H1 (cell line): ENCODE results near the gene CACNA1A. TPM values are rescaled to one million over a fixed set of nuclear protein-coding genes. Genes with fewer than 3 reads are reported as not detected.

ENCODE experiments used
- CTCF ChIA-PET: fragments of 300-600 bp; sonication (Branson Sonifier 250); formaldehyde crosslinking; loops from one replicate; lab custom pipeline; 2021; ENCODE audit not compliant: partially characterized antibody; lab: Charles Lee
- POLR2A ChIA-PET: fragments of 300-600 bp; sonication (Branson Sonifier 250); formaldehyde crosslinking; loops from one replicate; lab custom pipeline; 2021; ENCODE audit warnings: inconsistent platforms; ENCODE audit not compliant: partially characterized antibody; lab: Charles Lee
- DNase-seq, 2 experiments: peaks; one replicate each; pipeline versions ENCODE4 v3.0.0 to v3.0.0-alpha.2; 2010 to 2022; ENCODE audit warnings: low spot score in 2 of 2, low read depth in 1 of 2, mixed read lengths in 1 of 2
- FAIRE-seq: peaks from 2 replicates; lab custom pipeline; 2011; peaks lifted over from hg19 to GRCh38; lab: Jason Lieb, UNC
- H2AFZ ChIP-seq: 2 replicates; pipeline ENCODE4 v1.8.1; 2012; ENCODE audit warnings: low read length, inconsistent platforms
- H2AK5ac ChIP-seq: 2 replicates; pipeline ENCODE4 v1.6.1; 2013; ENCODE audit warnings: low read depth, low read length
- H2BK120ac ChIP-seq: replicated peaks from 2 replicates; pipeline ENCODE3; 2013; ENCODE audit warnings: low read depth, low read length, inconsistent platforms
- H2BK12ac ChIP-seq: 2 replicates; pipeline ENCODE4 v1.6.1; 2013; ENCODE audit warnings: low read depth, low read length
- H2BK15ac ChIP-seq: 2 replicates; pipeline ENCODE4 v1.6.1; 2013; ENCODE audit warnings: low read length
- H2BK20ac ChIP-seq: 2 replicates; pipeline ENCODE4 v1.6.1; 2013; ENCODE audit warnings: low read length
- H2BK5ac ChIP-seq: 2 replicates; pipeline ENCODE4 v1.6.1; 2013; ENCODE audit warnings: low read depth, low read length
- H3K14ac ChIP-seq: 2 replicates; pipeline ENCODE4 v1.6.1; 2013; ENCODE audit warnings: inconsistent platforms; ENCODE audit not compliant: insufficient read length
- H3K18ac ChIP-seq: 2 replicates; pipeline ENCODE4 v1.6.1; 2013; ENCODE audit warnings: low read length; ENCODE audit errors: extremely low read depth
- H3K23ac ChIP-seq: 2 replicates; pipeline ENCODE4 v1.6.1; 2013; ENCODE audit warnings: inconsistent platforms; ENCODE audit not compliant: insufficient read length
- H3K23me2 ChIP-seq: 2 replicates; pipeline ENCODE4 v1.6.1; 2013; ENCODE audit warnings: low read depth, low read length
- H3K27ac ChIP-seq: 2 replicates; pipeline ENCODE4 v1.6.1; 2011; ENCODE audit warnings: low read depth, low read length, inconsistent platforms
- H3K27me3 ChIP-seq, 4 experiments: replicated peaks in 1 of 4; 1 replicate in 1 of 4; 2 replicates in 3 of 4; pipeline versions ENCODE4 v1.6.1 to v1.8.1; 2011 to 2013; ENCODE audit warnings: low read length in 3 of 4, mild to moderate bottlenecking in 3 of 4, inconsistent platforms in 2 of 4, mixed read lengths in 2 of 4, moderate library complexity in 1 of 4; ENCODE audit not compliant: control insufficient read depth in 3 of 4, insufficient read depth in 3 of 4; ENCODE audit errors: extremely low read depth in 1 of 4
- H3K36me3 ChIP-seq, 4 experiments: 2 replicates each; pipeline versions ENCODE4 v1.6.1 to v1.8.1; 2011 to 2013; ENCODE audit warnings: mild to moderate bottlenecking in 4 of 4, low read length in 3 of 4, moderate library complexity in 2 of 4, control low read depth in 1 of 4, inconsistent platforms in 1 of 4; ENCODE audit not compliant: insufficient read depth in 4 of 4, control insufficient read depth in 2 of 4
- H3K4ac ChIP-seq: replicated peaks from 2 replicates; pipeline ENCODE3; 2013; ENCODE audit warnings: low read length, low read depth, mixed read lengths, inconsistent platforms; ENCODE audit not compliant: insufficient read length
- H3K4me1 ChIP-seq, 4 experiments: replicated peaks in 1 of 4; 1 replicate in 1 of 4; 2 replicates in 3 of 4; pipeline versions ENCODE4 v1.6.1 to v1.8.1; 2011 to 2013; ENCODE audit warnings: low read length in 3 of 4, inconsistent platforms in 2 of 4, mixed read lengths in 1 of 4; ENCODE audit not compliant: insufficient read depth in 4 of 4, control insufficient read depth in 3 of 4
- H3K4me2 ChIP-seq, 2 experiments: 2 replicates each; pipeline versions ENCODE4 v1.6.1 to v1.8.1; 2011 to 2013; ENCODE audit warnings: low read depth in 2 of 2, low read length in 2 of 2, control low read depth in 1 of 2, inconsistent platforms in 1 of 2, mild to moderate bottlenecking in 1 of 2; ENCODE audit not compliant: insufficient read depth in 1 of 2
- H3K4me3 ChIP-seq, 4 experiments: fragments of 200-600, 300-600 bp in 1 of 4; sonication (generic), shearing (Covaris generic), sonication (Bioruptor Twin) in 1 of 4; 2 replicates each; pipeline versions ENCODE4 v1.5.1 to v1.8.1; 2011 to 2016; ENCODE audit warnings: low read length in 4 of 4, low read depth in 3 of 4, control low read depth in 2 of 4, inconsistent platforms in 2 of 4, mild to moderate bottlenecking in 2 of 4, mixed read lengths in 1 of 4, moderate library complexity in 1 of 4; ENCODE audit not compliant: insufficient read depth in 2 of 4; ENCODE audit errors: extremely low read depth in 1 of 4
- H3K56ac ChIP-seq: replicated peaks from 2 replicates; pipeline ENCODE3; 2013; ENCODE audit warnings: low read depth, mild to moderate bottlenecking, mixed read lengths, low read length, inconsistent platforms; ENCODE audit not compliant: insufficient read length
- H3K79me1 ChIP-seq: 2 replicates; pipeline ENCODE4 v1.6.1; 2013; ENCODE audit warnings: low read depth, low read length, control low read depth
- H3K79me2 ChIP-seq, 2 experiments: 2 replicates each; pipeline versions ENCODE4 v1.6.1 to v1.8.1; 2012 to 2013; ENCODE audit warnings: low read length in 2 of 2, mild to moderate bottlenecking in 2 of 2, inconsistent platforms in 1 of 2; ENCODE audit not compliant: insufficient read depth in 2 of 2, control insufficient read depth in 1 of 2
- H3K9ac ChIP-seq, 4 experiments: replicated peaks in 1 of 4; 1 replicate in 1 of 4; 2 replicates in 3 of 4; pipeline versions ENCODE4 v1.6.1 to v1.8.1; 2011 to 2013; ENCODE audit warnings: low read depth in 3 of 4, low read length in 3 of 4, control low read depth in 2 of 4, mild to moderate bottlenecking in 2 of 4, moderate library complexity in 2 of 4, inconsistent platforms in 1 of 4; ENCODE audit errors: extremely low read depth in 1 of 4
- H3K9me3 ChIP-seq, 2 experiments: 2 replicates each; pipeline versions ENCODE4 v1.6.1 to v1.8.1; 2012 to 2013; ENCODE audit warnings: mild to moderate bottlenecking in 2 of 2, moderate library complexity in 2 of 2, control low read depth in 1 of 2, inconsistent platforms in 1 of 2, low read depth in 1 of 2, low read length in 1 of 2, mixed read lengths in 1 of 2; ENCODE audit not compliant: insufficient read depth in 2 of 2
- H4K20me1 ChIP-seq, 2 experiments: replicated peaks in 1 of 2; 2 replicates each; pipeline versions ENCODE3 to v1.8.1; 2011 to 2013; ENCODE audit warnings: inconsistent platforms in 2 of 2, low read length in 2 of 2, mild to moderate bottlenecking in 1 of 2; ENCODE audit not compliant: insufficient read depth in 2 of 2, control insufficient read depth in 1 of 2
- H4K5ac ChIP-seq: 2 replicates; pipeline ENCODE4 v1.6.1; 2013; ENCODE audit warnings: low read length, low read depth, mixed read lengths, inconsistent platforms; ENCODE audit not compliant: insufficient read length
- H4K8ac ChIP-seq: 2 replicates; pipeline ENCODE4 v1.8.0; 2013; ENCODE audit warnings: mild to moderate bottlenecking, moderate library complexity, low read length, inconsistent platforms; ENCODE audit not compliant: insufficient read depth; ENCODE audit errors: extremely low read depth
- H4K91ac ChIP-seq: replicated peaks from 2 replicates; pipeline ENCODE3; 2013; ENCODE audit warnings: low read length, mixed read lengths, inconsistent platforms; ENCODE audit not compliant: insufficient read length
- RFX5 ChIP-seq: IDR thresholded peaks from 2 replicates; pipeline ENCODE4 v1.6.1; 2011; ENCODE audit warnings: low read depth, low read length, improper control_type of control experiment, borderline replicate concordance
- YY1 ChIP-seq: IDR thresholded peaks from 2 replicates; pipeline ENCODE4 v1.6.1; 2011; ENCODE audit warnings: low read depth, mild to moderate bottlenecking, low read length
- WGBS, 2 experiments: shearing (Covaris generic) in 1 of 2; methylation state at CpG; one replicate each; pipeline versions ENCODE4 v1.1.6 to v1.1.7; 2013 to 2015; ENCODE audit warnings: low lambda C conversion rate in 2 of 2, mixed read lengths in 2 of 2, inconsistent platforms in 1 of 2, low coverage in 1 of 2, missing lambda C conversion rate in 1 of 2; ENCODE audit not compliant: insufficient replicate concordance in 2 of 2, insufficient coverage in 1 of 2, insufficient read length in 1 of 2; ENCODE audit errors: extremely low coverage in 1 of 2, missing lambda C conversion rate in 1 of 2; 5-methylcytosine and 5-hydroxymethylcytosine counted together
- polyA plus RNA-seq, 7 experiments: library from polyadenylated mRNA; depleted of rRNA in 3 of 7; stranded (reverse) in 5 of 7; unstranded in 2 of 7; fragments of >200 nt in 5 of 7; fragments of 200-250 nt in 2 of 7; gene quantifications; 1 replicate in 5 of 7; 2 replicates in 1 of 7; 4 replicates in 1 of 7; pipeline versions ENCODE4 v1.2.1 to v1.2.3, GENCODE V29; 2011 to 2013; ENCODE audit warnings: missing spikeins in 2 of 7, mixed read lengths in 2 of 7
- total RNA-seq: library from RNA; stranded (reverse); fragmentation: NEBNext Ultra II Directional; extraction: Animal tissue kit (Norgen Biotek cat#: 25700); gene quantifications from 2 replicates; pipeline ENCODE4 v1.2.1, GENCODE V29; 2021

The CACNA1A gene
- total and polyA plus RNA-seq, 2 of the 8 experiments (the other 6 are each of a cell fraction or from before 2014, with no cell fraction given): 10.7 to 25.3 TPM

DNA sequence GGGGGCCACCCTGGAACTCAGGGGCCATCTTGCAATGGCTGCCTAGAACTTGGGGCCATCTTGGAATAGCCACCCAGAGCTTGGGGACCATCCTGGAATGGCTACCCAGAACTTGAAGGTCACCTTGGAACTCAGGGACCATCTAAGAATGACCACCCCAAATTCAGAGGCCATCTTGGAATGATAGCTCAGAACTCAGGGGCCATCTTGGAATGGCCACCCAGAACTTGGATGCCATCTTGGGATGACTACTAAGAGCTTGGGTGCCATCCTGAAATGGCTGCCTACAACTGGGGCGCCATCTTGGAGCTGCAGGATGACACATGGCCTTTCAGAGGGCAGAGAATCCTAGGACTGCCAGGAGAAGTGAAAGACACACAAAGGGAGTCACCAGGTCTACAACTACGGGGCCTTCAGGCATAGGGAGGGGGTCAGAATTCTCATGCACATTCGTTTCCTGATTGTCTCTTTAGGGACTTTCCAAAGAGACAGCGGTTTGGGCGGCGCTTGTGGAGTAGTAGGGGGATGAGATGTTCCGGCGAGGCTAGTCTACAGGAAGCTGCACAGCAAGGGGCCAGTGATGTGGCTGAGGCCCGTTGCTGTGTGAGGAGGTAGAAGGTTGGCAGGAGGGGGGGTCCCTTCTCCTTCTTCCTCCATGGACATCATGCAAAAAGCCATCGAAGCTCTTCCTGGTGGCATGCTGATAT lies 231.1 kb downstream of the CACNA1A start:
- H3K79me2 ChIP-seq: no peaks in the 10 kb centered on the region
- CTCF ChIA-PET: interaction anchor here (0.7 to 7.5 kb wide), 4 partner anchors 11 to 315 kb away, joined by 3 to 49 read pairs (median 8); no protein-coding TSS in a partner anchor
- H3K4me1 ChIP-seq: no peaks in the 10 kb centered on the region
- H3K4ac ChIP-seq: no peak overlapping the region
- H3K18ac ChIP-seq: no peak overlapping the region
- FAIRE-seq (no peak), DNase-seq (no peak)
- H3K27me3 ChIP-seq: no peaks in the 10 kb centered on the region
- peaks cover 4 to 19% (median 5%) of the 10 kb centered on the region in 4 experiments; a peak in 4 of 8 replicates for H3K36me3 ChIP-seq
- H3K4me3 ChIP-seq: no peak overlapping the region
- H3K23me2 ChIP-seq: no peaks in the 10 kb centered on the region; the same call in 1 of the 2 replicates
- H4K8ac ChIP-seq: no peak overlapping the region
- no peak overlapping the region for H2AK5ac ChIP-seq
- 87% methylated on average over 10 of the region's 10 CpGs; no CpG with 5 or more reads in 1 of the 2 experiments for WGBS, 2 experiments
- H3K79me1 ChIP-seq: no peaks in the 10 kb centered on the region
- no peaks in the 10 kb centered on the region for H4K20me1 ChIP-seq
- POLR2A ChIA-PET: no interaction called here
- H3K9me3 ChIP-seq: peaks cover 5 to 12% of the 10 kb centered on the region in 2 experiments; a peak in 3 of 4 replicates
- H3K9ac ChIP-seq: no peak overlapping the region
- H3K56ac ChIP-seq: no peak overlapping the region
- H3K14ac ChIP-seq: no peak overlapping the region
- no peak overlapping the region for H4K91ac ChIP-seq
- no peak overlapping the region for H2BK120ac ChIP-seq
- H3K23ac ChIP-seq: no peak overlapping the region
- no peak overlapping the region for H2BK20ac ChIP-seq
- H3K4me2 ChIP-seq: no peak overlapping the region
- TF ChIP-seq RFX5: no peak
- peak; percentile 79; the same call in 1 of the 2 replicates for TF ChIP-seq YY1
- no peak overlapping the region for H2BK15ac ChIP-seq
- H3K27ac ChIP-seq: no peak overlapping the region
- H4K5ac ChIP-seq: no peak overlapping the region
- H2AFZ ChIP-seq: no peak overlapping the region
- H2BK5ac ChIP-seq: no peak overlapping the region
- H2BK12ac ChIP-seq: no peak overlapping the region
